HL-60 (cell line): ENCODE data around the gene ECM2.

Experiments
- DNase-seq, 2 experiments: peaks; one replicate each; pipeline ENCODE4 v3.0.0-alpha.2; 2010 to 2020; ENCODE audit warnings: low read depth in 1 of 2, low spot score in 1 of 2
- H3K27ac ChIP-seq: fragments of 250-450 bp; sonication (Bioruptor Pico); replicated peaks from 2 replicates; pipeline ENCODE4 v1.5.1; 2020; ENCODE audit warnings: mild to moderate bottlenecking, moderate library complexity
- H3K27me3 ChIP-seq: fragments of 250-450 bp; sonication (Bioruptor Pico); 2 replicates; pipeline ENCODE4 v1.5.1; 2021; ENCODE audit warnings: mild to moderate bottlenecking, moderate library complexity; ENCODE audit not compliant: insufficient read depth, poor library complexity, severe bottlenecking
- H3K4me3 ChIP-seq: replicated peaks from 2 replicates; pipeline ENCODE4 v1.5.1; 2011; ENCODE audit warnings: mild to moderate bottlenecking, control low read depth, low read length; ENCODE audit not compliant: insufficient read depth
- CTCF ChIP-seq: IDR thresholded peaks from one replicate; pipeline ENCODE4 v1.5.1; 2011; ENCODE audit warnings: low read length, control low read depth, inconsistent platforms; ENCODE audit not compliant: insufficient read depth
- GABPA ChIP-seq: IDR thresholded peaks from 2 replicates; pipeline ENCODE4 v1.6.1; 2012; ENCODE audit warnings: low read depth
- POLR2AphosphoS5 ChIP-seq: IDR thresholded peaks from 2 replicates; pipeline ENCODE4 v1.6.1; 2012; ENCODE audit warnings: low read depth
- REST ChIP-seq: IDR thresholded peaks from 2 replicates; pipeline ENCODE4 v1.6.1; 2012; ENCODE audit warnings: low read depth; ENCODE audit not compliant: insufficient replicate concordance
- SPI1 ChIP-seq: IDR thresholded peaks from 2 replicates; pipeline ENCODE4 v1.6.1; 2012; ENCODE audit warnings: low read depth, mild to moderate bottlenecking, borderline replicate concordance

The ECM2 gene

GRCh38 chr9:92513349-92513748 is 22.4 kb downstream of the ECM2 start:
- H3K4me3 ChIP-seq = no peak overlapping the region
- H3K27me3 ChIP-seq = no peaks in the 10 kb centered on the region
- DNase-seq = no peak
- no peak overlapping the region for H3K27ac ChIP-seq
- TF ChIP-seq POLR2AphosphoS5 (no peak), GABPA (no peak)

GRCh38 chr9:92512622-92513021 is 23.2 kb downstream of the ECM2 start:
- TF ChIP-seq SPI1 = no peak
- TF ChIP-seq CTCF = no peak
- TF ChIP-seq GABPA = no peak
- no peak for TF ChIP-seq POLR2AphosphoS5
- TF ChIP-seq REST = no peak
- DNase-seq = no peak
- no peak overlapping the region for H3K4me3 ChIP-seq
- no peaks in the 10 kb centered on the region for H3K27me3 ChIP-seq
- no peak overlapping the region for H3K27ac ChIP-seq

- Histone ChIP-seq H3K27ac (no peak overlapping the region), H3K4me3 (no peak overlapping the region), H3K27me3 (no peaks in the 10 kb centered on the region)
- no peak for TF ChIP-seq POLR2AphosphoS5
- no peak for TF ChIP-seq REST
- TF ChIP-seq GABPA = no peak
- TF ChIP-seq CTCF = no peak
- no peak for TF ChIP-seq SPI1
- DNase-seq = no peak
Observed at GRCh38 chr9:92510747-92511146, 25.0 kb downstream of the ECM2 start.

GRCh38 chr9:92509050-92509449 is 26.7 kb downstream of the ECM2 start:
- DNase-seq = no peak
- Histone ChIP-seq H3K27ac (no peak overlapping the region), H3K4me3 (no peak overlapping the region), H3K27me3 (no peaks in the 10 kb centered on the region)
- no peak for TF ChIP-seq GABPA
- TF ChIP-seq CTCF = no peak
- no peak for TF ChIP-seq REST
- no peak for TF ChIP-seq POLR2AphosphoS5
- TF ChIP-seq SPI1 = no peak
